HG02970 (cell line): ENCODE data around the gene MLANA.
"Not testable (repeated sequence)": the region's sequence is repeated elsewhere in the genome, so short reads cannot be mapped to it uniquely, and the experiment has no call there.

Source experiments
- ATAC-seq: cut with Tn5 transposase; IDR thresholded peaks from one replicate; pipeline ENCODE4 v1.9.1; 2021; ENCODE audit warnings: mild to moderate bottlenecking, moderate library complexity, moderate number of reproducible peaks; ENCODE audit not compliant: unreplicated experiment, low FRiP score

Gene MLANA

GRCh38 chr9:5869315-5870019 lies 21.2 kb upstream of the MLANA start:
- ATAC-seq = no peak

- no peak for ATAC-seq
Observed at GRCh38 chr9:5870020-5870339, 20.7 kb upstream of the MLANA start.

GRCh38 chr9:5870691-5871090 lies 20.0 kb upstream of the MLANA start:
- no peak for ATAC-seq

GRCh38 chr9:5871785-5872184 lies 18.9 kb upstream of the MLANA start:
- no peak for ATAC-seq

- no peak for ATAC-seq
Observed at GRCh38 chr9:5872511-5872910, 18.2 kb upstream of the MLANA start.

GRCh38 chr9:5873439-5873838 lies 17.2 kb upstream of the MLANA start:
- ATAC-seq = no peak

GRCh38 chr9:5874048-5874447 lies 16.6 kb upstream of the MLANA start:
- ATAC-seq = no peak

- ATAC-seq = no peak
Observed at GRCh38 chr9:5876026-5876425, 14.7 kb upstream of the MLANA start.

- ATAC-seq = no peak
Observed at GRCh38 chr9:5876711-5877110, 14.0 kb upstream of the MLANA start.

- ATAC-seq = no peak
Observed at GRCh38 chr9:5879419-5880181, 11.1 kb upstream of the MLANA start.

GRCh38 chr9:5882244-5883012 lies 8.3 kb upstream of the MLANA start:
- not testable (repeated sequence) for ATAC-seq

GRCh38 chr9:5884191-5884590 lies 6.5 kb upstream of the MLANA start:
- no peak for ATAC-seq

GRCh38 chr9:5886114-5886939 lies 4.4 kb upstream of the MLANA start:
- ATAC-seq = no peak

GRCh38 chr9:5892456-5893133 lies 1.9 kb downstream of the MLANA start:
- no peak for ATAC-seq

GRCh38 chr9:5893134-5893505 lies 2.4 kb downstream of the MLANA start:
- no peak for ATAC-seq

- no peak for ATAC-seq
Observed at GRCh38 chr9:5893591-5894236, 3.0 kb downstream of the MLANA start.

- no peak for ATAC-seq
Observed at GRCh38 chr9:5894237-5894959, 3.7 kb downstream of the MLANA start.

- ATAC-seq = no peak
Observed at GRCh38 chr9:5895782-5896181, 5.1 kb downstream of the MLANA start.

GRCh38 chr9:5896863-5897262 lies 6.2 kb downstream of the MLANA start:
- no peak for ATAC-seq
